Measurements from ENCODE around the gene ATG14. TPM values are rescaled to one million over a fixed set of nuclear protein-coding genes. Genes with fewer than 3 reads are reported as not detected.

The ATG14 gene
- polyA plus RNA-seq, 1 of the 3 experiments (the other 2 are of a cell fraction), result 4.3 TPM

GRCh38 chr14:55414551-55414950 is 2.9 kb upstream of the ATG14 start:
- H3K27ac ChIP-seq (ENCODE audit: low read depth in 2 of 2, low read length in 1 of 2), result no peak overlapping the region
- POLR2A ChIA-PET, result no interaction called here
- CTCF ChIA-PET, result interaction anchor here (0.6 to 1.9 kb wide), 5 partner anchors 23 to 201 kb away, joined by 3 to 10 read pairs (median 4); no protein-coding TSS in a partner anchor
- no peaks in the 10 kb centered on the region for H3F3A ChIP-seq (replicated peaks; ENCODE audit: insufficient read depth)
- no peaks in the 10 kb centered on the region for H3K36me3 ChIP-seq (replicated peaks in 1 of 2; ENCODE audit: control insufficient read depth in 1 of 2, insufficient read depth in 2 of 2, low read length in 1 of 2)
- no peaks in the 10 kb centered on the region for H4K20me1 ChIP-seq (ENCODE audit: insufficient read depth)
- peaks cover 9 to 10% of the 10 kb centered on the region in 2 experiments; a peak in 3 of 4 replicates for H3K4me1 ChIP-seq (ENCODE audit: control insufficient read depth in 1 of 2, insufficient read depth in 2 of 2, low read depth in 1 of 2, low read length in 1 of 2)
- no peak overlapping the region for H2AFZ ChIP-seq (ENCODE audit: low read depth)
- DNase-seq, result no peak
- no peaks in the 10 kb centered on the region for H3K9me2 ChIP-seq
- H3K4me2 ChIP-seq, result no peak overlapping the region
- no peak overlapping the region for H3K4me3 ChIP-seq (ENCODE audit: low read depth in 2 of 2, low read length in 1 of 2)
- 27% methylated on average over 3 of the region's 3 CpGs for WGBS (ENCODE audit: low lambda C conversion rate)
- H3K79me2 ChIP-seq (ENCODE audit: insufficient read depth), result peaks cover 21% of the 10 kb centered on the region
- TF ChIP-seq, protein P1, sequence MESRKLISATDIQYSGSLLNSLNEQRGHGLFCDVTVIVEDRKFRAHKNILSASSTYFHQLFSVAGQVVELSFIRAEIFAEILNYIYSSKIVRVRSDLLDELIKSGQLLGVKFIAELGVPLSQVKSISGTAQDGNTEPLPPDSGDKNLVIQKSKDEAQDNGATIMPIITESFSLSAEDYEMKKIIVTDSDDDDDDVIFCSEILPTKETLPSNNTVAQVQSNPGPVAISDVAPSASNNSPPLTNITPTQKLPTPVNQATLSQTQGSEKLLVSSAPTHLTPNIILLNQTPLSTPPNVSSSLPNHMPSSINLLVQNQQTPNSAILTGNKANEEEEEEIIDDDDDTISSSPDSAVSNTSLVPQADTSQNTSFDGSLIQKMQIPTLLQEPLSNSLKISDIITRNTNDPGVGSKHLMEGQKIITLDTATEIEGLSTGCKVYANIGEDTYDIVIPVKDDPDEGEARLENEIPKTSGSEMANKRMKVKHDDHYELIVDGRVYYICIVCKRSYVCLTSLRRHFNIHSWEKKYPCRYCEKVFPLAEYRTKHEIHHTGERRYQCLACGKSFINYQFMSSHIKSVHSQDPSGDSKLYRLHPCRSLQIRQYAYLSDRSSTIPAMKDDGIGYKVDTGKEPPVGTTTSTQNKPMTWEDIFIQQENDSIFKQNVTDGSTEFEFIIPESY (IDR thresholded peaks at IDR 0.05; ENCODE audit: borderline replicate concordance, low read depth), result no peak
- TF ChIP-seq EZH2phosphoT487 (IDR thresholded peaks at IDR 0.05; ENCODE audit: borderline replicate concordance, low read depth) (no peak), FOXM1 (IDR thresholded peaks at IDR 0.05; ENCODE audit: low read depth) (no peak), USF2 (IDR thresholded peaks at IDR 0.05; ENCODE audit: borderline replicate concordance, low read depth, low read length) (no peak), POLR2AphosphoS5 (IDR thresholded peaks at IDR 0.05; ENCODE audit: low read depth, low read length) (no peak), ELF1 (IDR thresholded peaks at IDR 0.05) (no peak), FOSL2 (IDR thresholded peaks at IDR 0.05; ENCODE audit: borderline replicate concordance, low read depth) (no peak), TEAD4 (IDR thresholded peaks at IDR 0.05; ENCODE audit: borderline replicate concordance, insufficient read depth) (no peak), EP300 (IDR thresholded peaks at IDR 0.05; ENCODE audit: borderline replicate concordance in 1 of 2, low read depth in 1 of 2, low read length in 1 of 2) (no peak), RAD21 (IDR thresholded peaks at IDR 0.05; ENCODE audit: low read length) (no peak), TCF12 (IDR thresholded peaks at IDR 0.05) (no peak), TAF1 (IDR thresholded peaks at IDR 0.05; ENCODE audit: borderline replicate concordance, low read depth, low read length) (no peak), CHD2 (IDR thresholded peaks at IDR 0.05; ENCODE audit: low read length, partially characterized antibody) (no peak)
- TF ChIP-seq, protein P2, sequence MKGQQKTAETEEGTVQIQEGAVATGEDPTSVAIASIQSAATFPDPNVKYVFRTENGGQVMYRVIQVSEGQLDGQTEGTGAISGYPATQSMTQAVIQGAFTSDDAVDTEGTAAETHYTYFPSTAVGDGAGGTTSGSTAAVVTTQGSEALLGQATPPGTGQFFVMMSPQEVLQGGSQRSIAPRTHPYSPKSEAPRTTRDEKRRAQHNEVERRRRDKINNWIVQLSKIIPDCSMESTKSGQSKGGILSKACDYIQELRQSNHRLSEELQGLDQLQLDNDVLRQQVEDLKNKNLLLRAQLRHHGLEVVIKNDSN (IDR thresholded peaks at IDR 0.05; ENCODE audit: borderline replicate concordance, low read depth), result no peak
- TF ChIP-seq, protein P3, sequence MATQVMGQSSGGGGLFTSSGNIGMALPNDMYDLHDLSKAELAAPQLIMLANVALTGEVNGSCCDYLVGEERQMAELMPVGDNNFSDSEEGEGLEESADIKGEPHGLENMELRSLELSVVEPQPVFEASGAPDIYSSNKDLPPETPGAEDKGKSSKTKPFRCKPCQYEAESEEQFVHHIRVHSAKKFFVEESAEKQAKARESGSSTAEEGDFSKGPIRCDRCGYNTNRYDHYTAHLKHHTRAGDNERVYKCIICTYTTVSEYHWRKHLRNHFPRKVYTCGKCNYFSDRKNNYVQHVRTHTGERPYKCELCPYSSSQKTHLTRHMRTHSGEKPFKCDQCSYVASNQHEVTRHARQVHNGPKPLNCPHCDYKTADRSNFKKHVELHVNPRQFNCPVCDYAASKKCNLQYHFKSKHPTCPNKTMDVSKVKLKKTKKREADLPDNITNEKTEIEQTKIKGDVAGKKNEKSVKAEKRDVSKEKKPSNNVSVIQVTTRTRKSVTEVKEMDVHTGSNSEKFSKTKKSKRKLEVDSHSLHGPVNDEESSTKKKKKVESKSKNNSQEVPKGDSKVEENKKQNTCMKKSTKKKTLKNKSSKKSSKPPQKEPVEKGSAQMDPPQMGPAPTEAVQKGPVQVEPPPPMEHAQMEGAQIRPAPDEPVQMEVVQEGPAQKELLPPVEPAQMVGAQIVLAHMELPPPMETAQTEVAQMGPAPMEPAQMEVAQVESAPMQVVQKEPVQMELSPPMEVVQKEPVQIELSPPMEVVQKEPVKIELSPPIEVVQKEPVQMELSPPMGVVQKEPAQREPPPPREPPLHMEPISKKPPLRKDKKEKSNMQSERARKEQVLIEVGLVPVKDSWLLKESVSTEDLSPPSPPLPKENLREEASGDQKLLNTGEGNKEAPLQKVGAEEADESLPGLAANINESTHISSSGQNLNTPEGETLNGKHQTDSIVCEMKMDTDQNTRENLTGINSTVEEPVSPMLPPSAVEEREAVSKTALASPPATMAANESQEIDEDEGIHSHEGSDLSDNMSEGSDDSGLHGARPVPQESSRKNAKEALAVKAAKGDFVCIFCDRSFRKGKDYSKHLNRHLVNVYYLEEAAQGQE (IDR thresholded peaks at IDR 0.05; ENCODE audit: low read depth, low read length), result no peak
- no peaks in the 10 kb centered on the region for H3K9me3 ChIP-seq
- no peak overlapping the region for H3K9ac ChIP-seq
- H3K27me3 ChIP-seq (ENCODE audit: insufficient read depth), result no peaks in the 10 kb centered on the region

All from SK-N-SH (cell line).